HCT116 (cell line): ENCODE results near the gene SH3BP4. TPM values are rescaled to one million over a fixed set of nuclear protein-coding genes. Genes with fewer than 3 reads are reported as not detected.

Source experiments
- ATAC-seq: fragments of 200-7000 bp; cut with Tn5 transposase; 2 replicates; pipeline ENCODE4 v1.9.1; 2020; ENCODE audit warnings: mild to moderate bottlenecking, moderate library complexity
- BruUV-seq: library from RNA; stranded (reverse); fragments of 400-500 nt; replicated peaks from 2 replicates; lab custom pipeline; 2021; lab: Mats Ljungman, UMichigan
- CTCF ChIA-PET: fragments of 300-600 bp; sonication (Branson Sonifier 250); formaldehyde crosslinking; loops from one replicate; lab custom pipeline; 2021; ENCODE audit warnings: antibody characterized with exemption; lab: Charles Lee
- POLR2A ChIA-PET: fragments of 300-600, 350-600 bp; sonication (Branson Sonifier 250); formaldehyde crosslinking; loops from one replicate; lab custom pipeline; 2021; ENCODE audit warnings: antibody characterized with exemption; lab: Charles Lee
- RAD21 ChIA-PET, 2 experiments: fragments of 300-600 bp; sonication (Branson Sonifier 250); formaldehyde crosslinking; loops; one replicate each; lab custom pipeline; 2023; ENCODE audit warnings: low total read pairs in 2 of 2; ENCODE audit not compliant: uncharacterized antibody in 2 of 2, unreplicated experiment in 2 of 2, low non-redundant PET in 1 of 2; lab: Charles Lee
- DNase-seq: peaks from one replicate; pipeline ENCODE4 v3.0.0-alpha.2; 2010; ENCODE audit warnings: low read depth, low spot score
- H2AFZ ChIP-seq: fragments of 200-600 bp; shearing (Covaris generic), sonication (generic); 2 replicates; pipeline ENCODE4 v1.6.1; 2017; ENCODE audit warnings: low read depth, mixed run types, mixed read lengths, antibody characterized with exemption, low read length; ENCODE audit not compliant: poor library complexity, severe bottlenecking
- H3K27ac ChIP-seq: 2 replicates; pipeline ENCODE4 v1.5.1; 2012; ENCODE audit warnings: low read depth, low read length
- H3K27me3 ChIP-seq: fragments of 200-600 bp; sonication (generic); 2 replicates; pipeline ENCODE4 v1.6.1; 2016; ENCODE audit warnings: mixed run types, low read length, mixed read lengths; ENCODE audit not compliant: insufficient read depth
- H3K36me3 ChIP-seq, 2 experiments: fragments of 200-500 bp in 1 of 2; fragments of 200-600 bp in 1 of 2; sonication (Bioruptor generic) in 1 of 2; sonication (generic) in 1 of 2; 2 replicates each; pipeline versions ENCODE4 v1.5.1 to v1.6.1; 2014 to 2016; ENCODE audit warnings: low read length in 2 of 2, inconsistent platforms in 1 of 2, mixed read lengths in 1 of 2, mixed run types in 1 of 2; ENCODE audit not compliant: insufficient read depth in 2 of 2, control insufficient read depth in 1 of 2
- H3K4me1 ChIP-seq, 2 experiments: fragments of 200-600 bp in 1 of 2; sonication (generic) in 1 of 2; 2 replicates each; pipeline versions ENCODE4 v1.5.1 to v1.6.1; 2012 to 2017; ENCODE audit warnings: low read length in 2 of 2, inconsistent platforms in 1 of 2, mild to moderate bottlenecking in 1 of 2, mixed read lengths in 1 of 2, mixed run types in 1 of 2, moderate library complexity in 1 of 2; ENCODE audit not compliant: insufficient read depth in 2 of 2, control insufficient read depth in 1 of 2
- H3K4me2 ChIP-seq: fragments of 200-600 bp; sonication (generic); 2 replicates; pipeline ENCODE4 v1.6.1; 2017; ENCODE audit warnings: mixed run types, low read length, mixed read lengths
- H3K4me3 ChIP-seq, 2 experiments: fragments of 200-600 bp in 1 of 2; sonication (generic) in 1 of 2; replicated peaks in 1 of 2; 2 replicates each; pipeline ENCODE4 v1.5.1; 2011 to 2016; ENCODE audit warnings: low read length in 2 of 2, control low read depth in 1 of 2, low read depth in 1 of 2, mild to moderate bottlenecking in 1 of 2, mixed read lengths in 1 of 2, mixed run types in 1 of 2
- H3K79me2 ChIP-seq: fragments of 200-600 bp; sonication (generic); 2 replicates; pipeline ENCODE4 v1.6.1; 2017; ENCODE audit warnings: mild to moderate bottlenecking, mixed run types, low read length, moderate library complexity, mixed read lengths; ENCODE audit not compliant: insufficient read depth
- H3K9ac ChIP-seq: fragments of 200-600 bp; sonication (generic); 2 replicates; pipeline ENCODE4 v1.6.1; 2016; ENCODE audit warnings: low read length, mixed read lengths
- H3K9me2 ChIP-seq: fragments of 200-600 bp; sonication (generic), shearing (Covaris generic); 2 replicates; pipeline ENCODE4 v1.6.1; 2017; ENCODE audit warnings: mixed run types, mild to moderate bottlenecking, moderate library complexity; ENCODE audit not compliant: insufficient read depth
- H3K9me3 ChIP-seq, 2 experiments: fragments of 200-500 bp in 1 of 2; fragments of 200-600 bp in 1 of 2; sonication (Bioruptor generic) in 1 of 2; sonication (generic) in 1 of 2; 2 replicates each; pipeline ENCODE4 v1.6.1; 2014 to 2017; ENCODE audit warnings: low read length in 2 of 2, mixed read lengths in 2 of 2, inconsistent platforms in 1 of 2, low read depth in 1 of 2, mild to moderate bottlenecking in 1 of 2, mixed run types in 1 of 2, moderate library complexity in 1 of 2; ENCODE audit not compliant: control insufficient read depth in 1 of 2, insufficient read depth in 1 of 2
- H4K20me1 ChIP-seq: fragments of 200-600 bp; sonication (generic), shearing (Covaris generic); 2 replicates; pipeline ENCODE4 v1.6.1; 2017; ENCODE audit warnings: mixed run types, mild to moderate bottlenecking, moderate library complexity; ENCODE audit not compliant: insufficient read depth
- ATF3 ChIP-seq: IDR thresholded peaks from 2 replicates; pipeline ENCODE4 v1.6.1; 2012
- CTCF ChIP-seq, 3 experiments: fragments of 200-600 bp in 1 of 3; sonication (generic) in 1 of 3; IDR thresholded peaks in 2 of 3; conservative IDR thresholded peaks in 1 of 3; 2 replicates each; pipeline ENCODE4 v1.5.1; 2012 to 2017; ENCODE audit warnings: low read depth in 2 of 3, low read length in 2 of 3, antibody characterized with exemption in 1 of 3, borderline replicate concordance in 1 of 3, control low read depth in 1 of 3, mild to moderate bottlenecking in 1 of 3, mixed read lengths in 1 of 3, mixed run types in 1 of 3, moderate library complexity in 1 of 3; ENCODE audit not compliant: insufficient read depth in 1 of 3
- EGR1 ChIP-seq: IDR thresholded peaks from 2 replicates; pipeline ENCODE4 v1.6.1; 2012; ENCODE audit warnings: low read depth
- ELF1 ChIP-seq: IDR thresholded peaks from 2 replicates; pipeline ENCODE4 v1.6.1; 2012; ENCODE audit warnings: low read depth, borderline replicate concordance
- EZH2phosphoT487 ChIP-seq: fragments of 200-600 bp; IDR thresholded peaks from 2 replicates; pipeline ENCODE4 v1.6.1; 2018; ENCODE audit warnings: antibody characterized with exemption, borderline replicate concordance
- FOSL1 ChIP-seq: IDR thresholded peaks from 2 replicates; pipeline ENCODE4 v1.6.1; 2012; ENCODE audit warnings: low read depth
- JUND ChIP-seq: IDR thresholded peaks from 2 replicates; pipeline ENCODE4 v1.6.1; 2012
- RAD21 ChIP-seq: IDR thresholded peaks from 2 replicates; pipeline ENCODE4 v1.6.1; 2012; ENCODE audit warnings: low read depth, mild to moderate bottlenecking
- SIN3A ChIP-seq: IDR thresholded peaks from 2 replicates; pipeline ENCODE4 v1.6.1; 2012; ENCODE audit warnings: low read depth
- SP1 ChIP-seq: IDR thresholded peaks from 2 replicates; pipeline ENCODE4 v1.6.1; 2012; ENCODE audit warnings: low read depth
- SRF ChIP-seq: IDR thresholded peaks from 2 replicates; pipeline ENCODE4 v1.6.1; 2012; ENCODE audit warnings: low read depth
- YY1 ChIP-seq: IDR thresholded peaks from 2 replicates; pipeline ENCODE4 v1.6.1; 2011; ENCODE audit warnings: low read length, low read depth, moderate library complexity, mild to moderate bottlenecking; ENCODE audit not compliant: insufficient replicate concordance; ENCODE audit errors: extremely low read depth
- ZFX ChIP-seq: fragments of 450-650 bp; IDR thresholded peaks from 2 replicates; pipeline ENCODE4 v1.6.1; 2017
- ZNF274 ChIP-seq: fragments of 200-500 bp; sonication (Bioruptor generic); IDR thresholded peaks from 2 replicates; pipeline ENCODE4 v1.6.1; 2014; ENCODE audit warnings: mild to moderate bottlenecking, low read depth, low read length, inconsistent platforms
- intact Hi-C: fragments of 100-400 bp; cut with micrococcal nuclease; formaldehyde crosslinking; loops from 2 replicates; pipeline ENCODE4 v1.10.0; 2022
- total RNA-seq: library from RNA; stranded (reverse); gene quantifications from one replicate; pipeline ENCODE4 v1.2.1, GENCODE V29; 2021; ENCODE audit not compliant: unreplicated experiment
- TF ChIP-seq, protein P1 (sequence below): IDR thresholded peaks from 2 replicates; pipeline ENCODE4 v1.6.1; 2011; ENCODE audit warnings: mild to moderate bottlenecking, low read length, moderate library complexity; ENCODE audit not compliant: insufficient replicate concordance; ENCODE audit errors: extremely low read depth
- TF ChIP-seq, protein P2 (sequence below): IDR thresholded peaks from 2 replicates; pipeline ENCODE4 v1.6.1; 2012; ENCODE audit warnings: low read depth
- TF ChIP-seq, protein P3 (sequence below): IDR thresholded peaks from 2 replicates; pipeline ENCODE4 v1.6.1; 2012

Gene SH3BP4
- total RNA-seq, 1 experiment from 2014 or later, result 32.9 TPM

GRCh38 chr2:235048549-235048948 lies 96.7 kb downstream of the SH3BP4 start:
- peaks cover 8% of the 10 kb centered on the region; the same call in 1 of the 2 replicates for H3K79me2 ChIP-seq
- no peaks in the 10 kb centered on the region for H4K20me1 ChIP-seq
- no peak overlapping the region for H2AFZ ChIP-seq
- ATAC-seq (peak; percentile 5), DNase-seq (no peak)
- no TSS peak for BruUV-seq
- H3K9me3 ChIP-seq, result no peaks in the 10 kb centered on the region
- intact Hi-C loops, result no loop called here
- TF ChIP-seq JUND (no peak), ZNF274 (no peak), EZH2phosphoT487 (no peak), ELF1 (no peak), SRF (no peak), ZFX (no peak), CTCF (IDR thresholded peaks at IDR 0.05 in 2 of 3, conservative IDR thresholded peaks at IDR 0.05 in 1 of 3; ENCODE audit: borderline replicate concordance in 1 of 3, insufficient read depth in 1 of 3, low read depth in 2 of 3, low read length in 2 of 3) (no peak), FOSL1 (no peak), ATF3 (no peak), RAD21 (no peak), SIN3A (no peak), SP1 (no peak), YY1 (no peak), EGR1 (no peak)
- TF ChIP-seq, protein P1, sequence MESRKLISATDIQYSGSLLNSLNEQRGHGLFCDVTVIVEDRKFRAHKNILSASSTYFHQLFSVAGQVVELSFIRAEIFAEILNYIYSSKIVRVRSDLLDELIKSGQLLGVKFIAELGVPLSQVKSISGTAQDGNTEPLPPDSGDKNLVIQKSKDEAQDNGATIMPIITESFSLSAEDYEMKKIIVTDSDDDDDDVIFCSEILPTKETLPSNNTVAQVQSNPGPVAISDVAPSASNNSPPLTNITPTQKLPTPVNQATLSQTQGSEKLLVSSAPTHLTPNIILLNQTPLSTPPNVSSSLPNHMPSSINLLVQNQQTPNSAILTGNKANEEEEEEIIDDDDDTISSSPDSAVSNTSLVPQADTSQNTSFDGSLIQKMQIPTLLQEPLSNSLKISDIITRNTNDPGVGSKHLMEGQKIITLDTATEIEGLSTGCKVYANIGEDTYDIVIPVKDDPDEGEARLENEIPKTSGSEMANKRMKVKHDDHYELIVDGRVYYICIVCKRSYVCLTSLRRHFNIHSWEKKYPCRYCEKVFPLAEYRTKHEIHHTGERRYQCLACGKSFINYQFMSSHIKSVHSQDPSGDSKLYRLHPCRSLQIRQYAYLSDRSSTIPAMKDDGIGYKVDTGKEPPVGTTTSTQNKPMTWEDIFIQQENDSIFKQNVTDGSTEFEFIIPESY, result no peak
- TF ChIP-seq, protein P2, sequence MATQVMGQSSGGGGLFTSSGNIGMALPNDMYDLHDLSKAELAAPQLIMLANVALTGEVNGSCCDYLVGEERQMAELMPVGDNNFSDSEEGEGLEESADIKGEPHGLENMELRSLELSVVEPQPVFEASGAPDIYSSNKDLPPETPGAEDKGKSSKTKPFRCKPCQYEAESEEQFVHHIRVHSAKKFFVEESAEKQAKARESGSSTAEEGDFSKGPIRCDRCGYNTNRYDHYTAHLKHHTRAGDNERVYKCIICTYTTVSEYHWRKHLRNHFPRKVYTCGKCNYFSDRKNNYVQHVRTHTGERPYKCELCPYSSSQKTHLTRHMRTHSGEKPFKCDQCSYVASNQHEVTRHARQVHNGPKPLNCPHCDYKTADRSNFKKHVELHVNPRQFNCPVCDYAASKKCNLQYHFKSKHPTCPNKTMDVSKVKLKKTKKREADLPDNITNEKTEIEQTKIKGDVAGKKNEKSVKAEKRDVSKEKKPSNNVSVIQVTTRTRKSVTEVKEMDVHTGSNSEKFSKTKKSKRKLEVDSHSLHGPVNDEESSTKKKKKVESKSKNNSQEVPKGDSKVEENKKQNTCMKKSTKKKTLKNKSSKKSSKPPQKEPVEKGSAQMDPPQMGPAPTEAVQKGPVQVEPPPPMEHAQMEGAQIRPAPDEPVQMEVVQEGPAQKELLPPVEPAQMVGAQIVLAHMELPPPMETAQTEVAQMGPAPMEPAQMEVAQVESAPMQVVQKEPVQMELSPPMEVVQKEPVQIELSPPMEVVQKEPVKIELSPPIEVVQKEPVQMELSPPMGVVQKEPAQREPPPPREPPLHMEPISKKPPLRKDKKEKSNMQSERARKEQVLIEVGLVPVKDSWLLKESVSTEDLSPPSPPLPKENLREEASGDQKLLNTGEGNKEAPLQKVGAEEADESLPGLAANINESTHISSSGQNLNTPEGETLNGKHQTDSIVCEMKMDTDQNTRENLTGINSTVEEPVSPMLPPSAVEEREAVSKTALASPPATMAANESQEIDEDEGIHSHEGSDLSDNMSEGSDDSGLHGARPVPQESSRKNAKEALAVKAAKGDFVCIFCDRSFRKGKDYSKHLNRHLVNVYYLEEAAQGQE, result no peak
- TF ChIP-seq, protein P3, sequence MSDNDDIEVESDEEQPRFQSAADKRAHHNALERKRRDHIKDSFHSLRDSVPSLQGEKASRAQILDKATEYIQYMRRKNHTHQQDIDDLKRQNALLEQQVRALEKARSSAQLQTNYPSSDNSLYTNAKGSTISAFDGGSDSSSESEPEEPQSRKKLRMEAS, result no peak
- H3K4me3 ChIP-seq, result no peak overlapping the region
- POLR2A ChIA-PET, result no interaction called here
- CTCF ChIA-PET, result interaction anchor here (1.4 to 3.1 kb wide), 2 partner anchors 167 to 297 kb away, joined by 4 to 11 read pairs; no protein-coding TSS in a partner anchor
- H3K27ac ChIP-seq, result peak overlapping the region; percentile 1; the same call in 1 of the 2 replicates
- no peaks in the 10 kb centered on the region for H3K9me2 ChIP-seq
- H3K4me2 ChIP-seq, result peak overlapping the region; percentile 14
- H3K27me3 ChIP-seq, result no peaks in the 10 kb centered on the region
- H3K36me3 ChIP-seq, result no peaks in the 10 kb centered on the region
- peaks cover 35 to 54% of the 10 kb centered on the region in 2 experiments for H3K4me1 ChIP-seq
- no peak overlapping the region for H3K9ac ChIP-seq
- RAD21 ChIA-PET, result no interaction called here
